Skeletal muscle satellite cell (primary cell): ENCODE measurements around the gene LEFTY2.
"Not testable (repeated sequence)": the region's sequence is repeated elsewhere in the genome, so short reads cannot be mapped to it uniquely, and the experiment has no call there.

Experiments used
- H3K27me3 ChIP-seq: 2 replicates; pipeline ENCODE4 v1.7.0; 2013; ENCODE audit warnings: low read length; ENCODE audit not compliant: control insufficient read depth, insufficient read depth
- H3K36me3 ChIP-seq: 2 replicates; pipeline ENCODE4 v1.7.0; 2013; ENCODE audit warnings: mild to moderate bottlenecking, control low read depth, low read length; ENCODE audit not compliant: insufficient read depth
- H3K4me1 ChIP-seq: 2 replicates; pipeline ENCODE4 v1.7.0; 2013; ENCODE audit warnings: low read length; ENCODE audit not compliant: control insufficient read depth, insufficient read depth
- H3K4me2 ChIP-seq: 2 replicates; pipeline ENCODE4 v1.7.0; 2013; ENCODE audit warnings: mild to moderate bottlenecking, low read length
- H3K4me3 ChIP-seq: 2 replicates; pipeline ENCODE4 v1.7.0; 2013; ENCODE audit warnings: low read length
- H3K9ac ChIP-seq: 2 replicates; pipeline ENCODE4 v1.7.0; 2013; ENCODE audit warnings: mild to moderate bottlenecking, low read depth, low read length, moderate library complexity
- H3K9me3 ChIP-seq: replicated peaks from 2 replicates; pipeline ENCODE4 v1.7.0; 2013; ENCODE audit warnings: mild to moderate bottlenecking, control low read depth, low read length

LEFTY2 gene

GRCh38 chr1:225946803-225947202 lies 5.8 kb upstream of the LEFTY2 start:
- H3K4me1 ChIP-seq: no peaks in the 10 kb centered on the region
- no peak overlapping the region for H3K9ac ChIP-seq
- no peak overlapping the region for H3K4me2 ChIP-seq
- peaks cover 48% of the 10 kb centered on the region for H3K27me3 ChIP-seq
- H3K4me3 ChIP-seq: no peak overlapping the region
- no peaks in the 10 kb centered on the region for H3K9me3 ChIP-seq
- H3K36me3 ChIP-seq: no peaks in the 10 kb centered on the region

GRCh38 chr1:225946082-225946620 lies 5.1 kb upstream of the LEFTY2 start:
- H3K36me3 ChIP-seq: no peaks in the 10 kb centered on the region
- no peak overlapping the region for H3K4me2 ChIP-seq
- H3K9ac ChIP-seq: no peak overlapping the region
- no peaks in the 10 kb centered on the region for H3K4me1 ChIP-seq
- no peak overlapping the region for H3K4me3 ChIP-seq
- H3K27me3 ChIP-seq: peaks cover 44% of the 10 kb centered on the region
- no peaks in the 10 kb centered on the region for H3K9me3 ChIP-seq

- Histone ChIP-seq H3K4me1 (peaks cover 6% of the 10 kb centered on the region), H3K9ac (no peak overlapping the region), H3K4me3 (no peak overlapping the region), H3K9me3 (no peaks in the 10 kb centered on the region), H3K4me2 (no peak overlapping the region), H3K36me3 (no peaks in the 10 kb centered on the region), H3K27me3 (peaks cover 39% of the 10 kb centered on the region)
These were observed 4.5 kb upstream of the LEFTY2 start for GRCh38 chr1:225945564-225945963.

GRCh38 chr1:225944951-225945350 lies 3.9 kb upstream of the LEFTY2 start:
- Histone ChIP-seq H3K9me3 (no peaks in the 10 kb centered on the region), H3K36me3 (no peaks in the 10 kb centered on the region), H3K4me2 (no peak overlapping the region), H3K4me1 (peaks cover 7% of the 10 kb centered on the region), H3K9ac (no peak overlapping the region), H3K27me3 (peaks cover 35% of the 10 kb centered on the region), H3K4me3 (no peak overlapping the region)

- peaks cover 7% of the 10 kb centered on the region for H3K4me1 ChIP-seq
- H3K27me3 ChIP-seq: peaks cover 35% of the 10 kb centered on the region
- no peak overlapping the region for H3K9ac ChIP-seq
- H3K9me3 ChIP-seq: no peaks in the 10 kb centered on the region
- no peak overlapping the region for H3K4me2 ChIP-seq
- no peak overlapping the region for H3K4me3 ChIP-seq
- H3K36me3 ChIP-seq: no peaks in the 10 kb centered on the region
These were observed 3.4 kb upstream of the LEFTY2 start for GRCh38 chr1:225944387-225944786.

GRCh38 chr1:225943582-225943981 lies 2.6 kb upstream of the LEFTY2 start:
- Histone ChIP-seq H3K9ac (no peak overlapping the region), H3K4me2 (no peak overlapping the region), H3K27me3 (peaks cover 27% of the 10 kb centered on the region), H3K9me3 (no peaks in the 10 kb centered on the region), H3K4me1 (peaks cover 7% of the 10 kb centered on the region), H3K4me3 (no peak overlapping the region), H3K36me3 (no peaks in the 10 kb centered on the region)

- peaks cover 7% of the 10 kb centered on the region for H3K4me1 ChIP-seq
- H3K27me3 ChIP-seq: peaks cover 19% of the 10 kb centered on the region
- no peaks in the 10 kb centered on the region for H3K9me3 ChIP-seq
- H3K4me3 ChIP-seq: no peak overlapping the region
- no peaks in the 10 kb centered on the region for H3K36me3 ChIP-seq
- H3K4me2 ChIP-seq: no peak overlapping the region
- H3K9ac ChIP-seq: no peak overlapping the region
These were observed 1.6 kb upstream of the LEFTY2 start for GRCh38 chr1:225942574-225942973.

GRCh38 chr1:225941942-225942222 lies 862 bp upstream of the LEFTY2 start:
- no peaks in the 10 kb centered on the region for H3K9me3 ChIP-seq
- peaks cover 15% of the 10 kb centered on the region for H3K27me3 ChIP-seq
- no peak overlapping the region for H3K4me3 ChIP-seq

GRCh38 chr1:225940385-225941151 lies 452 bp downstream of the LEFTY2 start:
- Histone ChIP-seq H3K36me3 (no peaks in the 10 kb centered on the region), H3K4me1 (peaks cover 7% of the 10 kb centered on the region), H3K4me3 (no peak overlapping the region), H3K9me3 (no peaks in the 10 kb centered on the region), H3K27me3 (peaks cover 4% of the 10 kb centered on the region), H3K4me2 (peak overlapping the region; percentile 33), H3K9ac (no peak overlapping the region)

More at GRCh38 chr1:225941942-225942222, 862 bp upstream of the LEFTY2 start:
- Histone ChIP-seq H3K9ac (no peak overlapping the region), H3K36me3 (no peaks in the 10 kb centered on the region), H3K4me2 (no peak overlapping the region), H3K4me1 (peaks cover 7% of the 10 kb centered on the region)

GRCh38 chr1:225939939-225940310 lies 1.1 kb downstream of the LEFTY2 start:
- not testable (repeated sequence) for H3K4me2 ChIP-seq, H3K4me1 ChIP-seq, H3K27me3 ChIP-seq, H3K9me3 ChIP-seq, H3K36me3 ChIP-seq, H3K4me3 ChIP-seq, H3K9ac ChIP-seq

- H3K4me2 ChIP-seq, H3K4me3 ChIP-seq, H3K9ac ChIP-seq, H3K4me1 ChIP-seq, H3K36me3 ChIP-seq, H3K9me3 ChIP-seq, H3K27me3 ChIP-seq: not testable (repeated sequence)
These were observed 1.7 kb downstream of the LEFTY2 start for GRCh38 chr1:225939097-225939938.
